GM21717 (cell line): ENCODE measurements around the gene ZMYND8.
"Not testable (repeated sequence)": the region's sequence is repeated elsewhere in the genome, so short reads cannot be mapped to it uniquely, and the experiment has no call there.

Experiments
- ATAC-seq: cut with Tn5 transposase; IDR thresholded peaks from one replicate; pipeline ENCODE4 v1.9.1; 2021; ENCODE audit warnings: mild to moderate bottlenecking, moderate library complexity; ENCODE audit not compliant: unreplicated experiment

ZMYND8 gene

GRCh38 chr20:47189060-47189459 is 167.4 kb downstream of the ZMYND8 start:
- no peak for ATAC-seq

- no peak for ATAC-seq
Measured at GRCh38 chr20:47188540-47188939, 168.0 kb downstream of the ZMYND8 start.

- ATAC-seq, result no peak
Measured at GRCh38 chr20:47187450-47188195, 168.9 kb downstream of the ZMYND8 start.

GRCh38 chr20:47183367-47183766 is 173.1 kb downstream of the ZMYND8 start:
- ATAC-seq, result no peak

- no peak for ATAC-seq
Measured at GRCh38 chr20:47181056-47181862, 175.2 kb downstream of the ZMYND8 start.

- no peak for ATAC-seq
Measured at GRCh38 chr20:47179267-47179666, 177.2 kb downstream of the ZMYND8 start.

- ATAC-seq, result no peak
Measured at GRCh38 chr20:47178851-47179250, 177.6 kb downstream of the ZMYND8 start.

GRCh38 chr20:47178277-47178676 is 178.2 kb downstream of the ZMYND8 start:
- ATAC-seq, result no peak

GRCh38 chr20:47176217-47176616 is 180.3 kb downstream of the ZMYND8 start:
- ATAC-seq, result not testable (repeated sequence)

GRCh38 chr20:47175493-47175892 is 181.0 kb downstream of the ZMYND8 start:
- no peak for ATAC-seq

GRCh38 chr20:47174456-47175243 is 181.8 kb downstream of the ZMYND8 start:
- ATAC-seq, result no peak

GRCh38 chr20:47173596-47174216 is 182.8 kb downstream of the ZMYND8 start:
- ATAC-seq, result no peak

- ATAC-seq, result no peak
Measured at GRCh38 chr20:47172579-47172978, 183.9 kb downstream of the ZMYND8 start.

- ATAC-seq, result no peak
Measured at GRCh38 chr20:47167846-47168245, 188.7 kb downstream of the ZMYND8 start.

- no peak for ATAC-seq
Measured at GRCh38 chr20:47165376-47165865, 191.1 kb downstream of the ZMYND8 start.

- ATAC-seq, result no peak
Measured at GRCh38 chr20:47164140-47164539, 192.4 kb downstream of the ZMYND8 start.

- no peak for ATAC-seq
Measured at GRCh38 chr20:47161411-47161810, 195.1 kb downstream of the ZMYND8 start.

GRCh38 chr20:47160992-47161391 is 195.5 kb downstream of the ZMYND8 start:
- no peak for ATAC-seq

GRCh38 chr20:47160240-47160639 is 196.3 kb downstream of the ZMYND8 start:
- ATAC-seq, result no peak
